Left cardiac atrium (tissue), 4 donors: Measurements from ENCODE around the gene C1orf167. TPM values are rescaled to one million over a fixed set of nuclear protein-coding genes. Genes with fewer than 3 reads are reported as not detected.

Source experiments
- ATAC-seq, 2 donors: fragments of 200-7000 bp; cut with Tn5 transposase; one replicate each; pipeline ENCODE4 v1.9.1; 2020; ENCODE audit warnings: mild to moderate bottlenecking in 2 of 2, moderate library complexity in 2 of 2
- DNase-seq: peaks from one replicate; pipeline ENCODE4 v3.0.0-alpha.2; 2020
- intact Hi-C, 2 donors: fragments of 100-400 bp; cut with DNase I; formaldehyde crosslinking; loops; one replicate each; pipeline versions ENCODE4 v1.14.1 to v1.15.1; 2022 to 2023
- total RNA-seq, 2 donors: library from RNA; stranded (reverse); fragmentation: NEBNext Ultra II Directional; extraction: Animal tissue kit (Norgen Biotek cat#: 25700); gene quantifications; one replicate each; pipeline ENCODE4 v1.2.1, GENCODE V29; 2021
- donor health status: DM: no; HTN: yes; CAD: no.
- donor health status: DM: no; HTN: yes; CAD: no; lungs with severe emphysema.
- donor health status: DM: yes; HTN: yes; CAD: no.
- donor health status: Dilated cardiomyopathy.

Gene C1orf167
- total RNA-seq, 2 donors from 2014 or later = 1.2 to 1.3 TPM

- ATAC-seq = no peak
- intact Hi-C loops = no loop called here
- peak; percentile 9 for DNase-seq
Observed at GRCh38 chr1:11778844-11779623, 17.0 kb downstream of the C1orf167 start.

- ATAC-seq = no peak
Observed at GRCh38 chr1:11779715-11780379, 17.9 kb downstream of the C1orf167 start.

GRCh38 chr1:11780380-11781147 lies 18.6 kb downstream of the C1orf167 start:
- ATAC-seq (no peak), DNase-seq (no peak)
- intact Hi-C loops = loop anchor here in 1 of 2 donors (5.0 kb wide), 1 partner anchor 43 kb away; the partner anchor contains the start of gene AGTRAP

More at GRCh38 chr1:11779715-11780379, 17.9 kb downstream of the C1orf167 start:
- intact Hi-C loops = loop anchor here in 1 of 2 donors (5.0 kb wide), 1 partner anchor 43 kb away; the partner anchor contains the start of gene AGTRAP
- DNase-seq = no peak

GRCh38 chr1:11781297-11781696 lies 19.3 kb downstream of the C1orf167 start:
- intact Hi-C loops = loop anchor here in 1 of 2 donors (5.0 kb wide), 1 partner anchor 44 kb away; the partner anchor contains the start of gene AGTRAP
- ATAC-seq (peak in 1 of 2 donors; percentile 9), DNase-seq (peak; percentile 23)

GRCh38 chr1:11782127-11782708 lies 20.2 kb downstream of the C1orf167 start:
- DNase-seq (peak; percentile 22), ATAC-seq (no peak)
- intact Hi-C loops = loop anchor here in 1 of 2 donors (5.0 kb wide), 1 partner anchor 45 kb away; the partner anchor contains the start of gene AGTRAP

GRCh38 chr1:11783556-11783955 lies 21.6 kb downstream of the C1orf167 start:
- intact Hi-C loops = loop anchor here in 1 of 2 donors (5.0 kb wide), 1 partner anchor 46 kb away; the partner anchor contains the start of gene AGTRAP
- ATAC-seq = no peak
- DNase-seq = no peak

GRCh38 chr1:11784256-11784992 lies 22.4 kb downstream of the C1orf167 start:
- intact Hi-C loops = loop anchor here in 1 of 2 donors (5.0 kb wide), 1 partner anchor 47 kb away; the partner anchor contains the start of gene AGTRAP
- ATAC-seq = peak in 1 of 2 donors; percentile 1

GRCh38 chr1:11784993-11785769 lies 23.2 kb downstream of the C1orf167 start:
- intact Hi-C loops = loop anchor here in 1 of 2 donors (5.0 kb wide), 1 partner anchor 48 kb away; the partner anchor contains the start of gene AGTRAP
- peak; percentile 84 for DNase-seq

More at GRCh38 chr1:11784256-11784992, 22.4 kb downstream of the C1orf167 start:
- DNase-seq = no peak

GRCh38 chr1:11786168-11786567 lies 24.2 kb downstream of the C1orf167 start:
- intact Hi-C loops = no loop called here
- no peak for ATAC-seq
- no peak for DNase-seq

More at GRCh38 chr1:11784993-11785769, 23.2 kb downstream of the C1orf167 start:
- peak; percentile 57 to 67 for ATAC-seq

GRCh38 chr1:11787251-11787803 lies 25.3 kb downstream of the C1orf167 start:
- ATAC-seq (peak; percentile 12 to 25), DNase-seq (peak; percentile 75)

GRCh38 chr1:11787804-11788436 lies 25.9 kb downstream of the C1orf167 start:
- intact Hi-C loops = no loop called here
- ATAC-seq (no peak), DNase-seq (no peak)

More at GRCh38 chr1:11787251-11787803, 25.3 kb downstream of the C1orf167 start:
- intact Hi-C loops = no loop called here

- intact Hi-C loops = no loop called here
- DNase-seq (no peak), ATAC-seq (no peak)
Observed at GRCh38 chr1:11788549-11789053, 26.6 kb downstream of the C1orf167 start.

- intact Hi-C loops = loop anchor here in 1 of 2 donors (2.0 kb wide), 1 partner anchor 15 kb away; the partner anchor contains the start of gene MTHFR
- ATAC-seq = no peak
- no peak for DNase-seq
Observed at GRCh38 chr1:11789126-11790067, 27.4 kb downstream of the C1orf167 start.

GRCh38 chr1:11790101-11790879 lies 28.3 kb downstream of the C1orf167 start:
- DNase-seq (no peak), ATAC-seq (no peak)
- intact Hi-C loops = loop anchor here in 1 of 2 donors (2.0 kb wide), 1 partner anchor 15 kb away; the partner anchor contains the start of gene MTHFR
